NCI-H1930 (cell line): ENCODE results near the gene MEGF8.

Experiments used
- DNase-seq, 2 experiments: peaks; one replicate each; lab custom pipeline; 2025; lab: John Stamatoyannopoulos, UW

Gene MEGF8

GRCh38 chr19:42303876-42304275, 21.6 kb upstream of the MEGF8 start:
- DNase-seq: no peak

DNA sequence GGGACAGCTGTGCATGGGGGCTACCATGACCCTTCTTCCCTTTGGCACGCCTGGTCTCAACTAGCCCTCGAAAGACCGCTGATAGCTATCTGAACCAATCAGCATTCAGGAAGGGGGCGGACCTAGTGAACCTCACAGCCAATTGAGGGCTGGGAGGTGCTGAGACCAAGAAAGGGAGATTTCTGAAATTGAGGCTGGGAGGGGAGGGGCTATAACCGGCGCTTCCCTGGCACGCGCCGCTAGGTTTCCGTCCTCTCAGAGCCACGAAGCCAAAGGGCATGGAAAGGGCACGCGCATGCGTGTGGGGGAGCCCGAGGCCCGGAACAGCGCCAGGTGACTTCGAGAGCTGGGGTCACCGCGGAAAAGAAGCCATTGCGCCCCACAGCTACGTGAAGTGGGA, 18.8 kb upstream of the MEGF8 start:
- no peak for DNase-seq

GRCh38 chr19:42309686-42310085, 15.7 kb upstream of the MEGF8 start:
- no peak for DNase-seq

- no peak for DNase-seq
Measured at GRCh38 chr19:42311657-42312056, 13.8 kb upstream of the MEGF8 start.

DNA sequence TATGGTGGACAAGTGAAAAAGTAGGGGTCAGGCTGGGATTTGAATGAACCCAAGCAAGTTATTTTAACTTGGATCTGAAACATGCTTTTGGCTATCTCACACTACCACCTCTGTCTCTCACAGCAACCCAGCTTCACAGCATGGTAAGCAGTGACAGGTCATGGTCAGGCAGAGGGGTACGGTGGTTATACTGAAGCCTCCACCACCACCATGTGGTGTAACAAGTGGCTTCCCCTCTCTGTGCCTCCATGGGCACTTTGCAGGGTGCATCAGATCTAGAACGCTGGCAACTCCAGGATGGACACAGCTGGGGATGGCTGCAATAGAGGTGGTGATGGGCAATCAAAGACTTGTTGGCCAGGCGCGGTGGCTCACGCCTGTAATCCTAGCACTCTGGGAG, 13.1 kb upstream of the MEGF8 start:
- DNase-seq: no peak

DNA sequence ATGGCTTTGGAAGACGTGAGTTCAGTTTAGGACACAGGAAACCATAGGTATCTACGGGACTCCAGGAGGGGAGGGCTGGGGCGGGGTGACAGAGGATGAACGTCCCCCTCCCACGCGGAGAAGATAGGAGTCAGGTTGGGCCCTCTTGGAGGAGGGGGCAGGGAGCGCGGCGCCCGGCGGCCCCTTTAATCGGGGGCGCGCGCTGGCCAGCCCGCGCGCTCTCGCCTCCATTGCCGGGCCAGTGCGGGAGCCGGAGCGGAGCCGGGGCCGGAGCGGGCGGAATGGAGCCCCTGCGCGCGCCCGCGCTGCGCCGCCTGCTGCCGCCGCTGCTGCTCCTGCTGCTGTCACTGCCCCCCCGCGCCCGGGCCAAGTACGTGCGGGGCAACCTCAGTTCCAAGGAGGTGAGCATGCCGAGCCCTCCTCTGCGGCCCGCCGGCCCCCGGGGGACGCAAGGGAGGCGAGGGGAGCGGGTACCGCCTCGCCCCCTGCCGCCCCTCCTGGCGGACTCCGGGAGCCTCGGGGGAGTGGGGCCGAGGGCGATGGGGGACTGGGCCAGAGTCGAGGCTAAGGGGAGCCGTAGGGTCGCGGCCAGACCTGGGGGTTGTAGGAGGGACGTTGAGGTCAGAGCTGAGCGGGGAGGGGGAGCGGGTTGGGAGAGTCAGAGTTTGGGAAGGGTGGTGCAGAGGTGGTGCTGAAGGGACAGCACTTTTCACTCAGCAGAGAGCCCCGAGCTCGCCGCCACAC, 12.2 kb upstream of the MEGF8 start, which contains the start of gene TMEM145:
TMEM145 (plus strand) TSS at position 214 of the 744 bp plus-strand sequence; CDS start at position 282, 68 bp downstream.
- peak; percentile 39 to 59 for DNase-seq

GRCh38 chr19:42313840-42314755, 11.3 kb upstream of the MEGF8 start:
- no peak for DNase-seq

GRCh38 chr19:42315024-42315423, 10.4 kb upstream of the MEGF8 start:
- no peak for DNase-seq

- no peak for DNase-seq
Measured at GRCh38 chr19:42316223-42317211, 8.9 kb upstream of the MEGF8 start.

- DNase-seq: no peak
Measured at GRCh38 chr19:42317535-42317934, 7.9 kb upstream of the MEGF8 start.

DNA sequence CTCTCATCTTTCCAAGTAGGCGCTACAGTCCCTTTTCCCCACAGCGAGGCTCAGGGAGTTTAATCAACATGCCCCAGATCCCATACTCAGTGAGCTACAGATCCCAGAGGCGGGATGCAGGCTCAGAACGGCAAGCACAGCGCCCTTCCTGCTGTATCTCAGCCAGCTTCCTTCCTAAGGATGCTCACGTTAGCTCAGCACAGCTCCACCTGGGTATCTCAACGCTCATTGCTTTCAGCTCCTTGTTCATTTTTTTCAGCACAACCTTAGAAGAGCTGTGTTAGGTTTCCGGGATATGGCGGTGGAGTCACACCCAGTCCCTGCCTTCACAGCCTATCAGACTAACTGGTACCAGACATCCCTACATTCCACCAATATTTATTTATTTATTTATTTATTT, 3.1 kb upstream of the MEGF8 start:
- no peak for DNase-seq

DNA sequence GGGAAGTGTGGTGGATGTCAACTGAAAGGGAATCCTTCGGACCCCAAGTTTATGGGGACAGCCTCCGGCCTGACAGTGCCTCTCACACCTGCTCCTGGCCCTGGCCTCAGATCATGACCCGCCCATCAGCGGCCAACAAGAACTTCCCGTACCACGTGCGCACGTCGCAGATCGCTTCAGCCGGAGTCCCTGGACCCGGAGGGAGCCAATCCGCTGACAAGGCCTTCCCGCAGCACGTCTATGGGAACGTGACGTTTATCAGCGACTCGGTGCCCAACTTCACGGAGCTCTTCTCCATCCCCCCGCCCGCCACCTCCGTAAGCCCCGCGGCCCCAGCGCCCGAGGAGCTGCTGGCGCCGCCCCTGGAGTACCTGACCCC, 2.0 kb upstream of the MEGF8 start:
- DNase-seq: no peak

- no peak for DNase-seq
Measured at GRCh38 chr19:42323852-42324654, 1.4 kb upstream of the MEGF8 start.

- no peak for DNase-seq
Measured at GRCh38 chr19:42324655-42325307, 654 bp upstream of the MEGF8 start.

DNA sequence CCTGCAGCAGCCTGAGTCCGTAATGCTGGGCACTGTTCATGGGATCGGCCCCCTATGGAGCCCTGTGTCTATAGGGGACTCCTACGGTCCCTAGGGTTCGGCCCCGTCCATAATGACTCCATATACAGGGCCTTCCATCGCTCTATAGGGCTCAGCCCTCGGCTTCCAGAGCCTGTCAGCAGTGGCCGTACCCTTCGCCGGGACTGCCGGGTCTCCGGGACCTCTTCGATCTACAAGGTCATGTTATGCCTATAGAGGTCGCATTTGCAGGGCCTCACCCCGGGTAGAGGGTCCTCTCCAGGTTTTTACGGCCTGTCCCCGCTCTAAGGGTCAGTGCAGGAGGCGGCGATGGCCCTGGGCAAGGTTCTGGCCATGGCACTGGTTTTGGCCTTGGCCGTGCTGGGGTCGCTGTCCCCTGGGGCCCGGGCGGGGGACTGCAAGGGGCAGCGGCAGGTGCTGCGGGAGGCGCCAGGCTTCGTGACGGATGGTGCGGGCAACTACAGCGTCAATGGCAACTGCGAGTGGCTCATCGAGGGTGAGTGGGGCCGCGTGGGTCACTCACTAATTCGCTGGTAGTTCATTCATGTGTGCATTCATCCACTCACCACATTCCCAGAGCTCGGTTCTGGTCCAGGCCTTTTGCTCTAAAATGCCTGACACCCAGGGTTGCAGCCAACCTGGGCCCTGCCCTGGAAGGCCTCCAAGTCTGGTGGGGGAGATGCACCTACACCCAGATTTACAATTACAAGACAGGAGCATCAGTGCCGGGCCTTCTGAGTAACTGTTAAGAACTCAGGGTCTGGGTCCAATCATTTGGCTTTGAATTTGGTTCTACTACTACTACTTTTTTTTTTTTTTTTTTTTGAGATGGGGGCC, 699 bp downstream of the MEGF8 start:
- DNase-seq: no peak

DNA sequence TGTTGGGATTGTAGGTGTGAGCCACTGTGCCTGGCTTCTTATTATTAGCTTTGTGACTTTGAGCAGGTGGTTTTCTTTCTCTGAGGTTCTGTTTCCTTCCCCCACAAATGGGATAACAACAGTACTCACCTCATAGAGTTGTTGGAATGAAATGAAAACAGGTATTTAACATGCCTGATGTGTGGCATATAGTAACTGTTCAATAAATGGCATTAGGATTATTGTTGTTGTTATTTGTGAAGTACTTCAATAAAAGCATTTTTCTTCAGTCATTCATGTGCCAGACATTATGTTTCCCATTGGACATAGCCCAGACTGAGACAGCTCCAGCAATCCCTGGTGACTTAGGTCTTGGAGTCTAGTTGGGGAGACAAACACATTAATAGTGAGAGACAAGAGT, 1.5 kb downstream of the MEGF8 start:
- no peak for DNase-seq

DNA sequence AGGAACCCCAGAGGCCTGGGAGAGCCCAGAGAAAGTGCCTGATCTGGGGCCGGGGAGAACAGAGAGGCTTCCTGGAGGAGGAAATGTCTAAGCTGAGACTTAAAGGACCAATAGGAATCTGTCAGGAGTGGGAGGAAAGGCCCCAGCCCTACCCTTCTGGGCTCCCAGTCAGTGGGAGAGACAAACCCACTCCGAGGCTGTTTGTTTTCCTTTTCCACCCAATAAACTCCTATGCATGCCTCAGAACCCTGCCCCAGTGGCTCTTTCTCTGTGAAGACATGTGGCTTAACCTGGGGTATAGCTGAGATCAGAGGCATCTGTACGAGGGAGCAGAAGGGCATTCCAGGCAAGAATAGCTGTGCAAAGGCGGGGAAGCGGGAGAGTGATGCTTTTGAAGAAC, 1.9 kb downstream of the MEGF8 start:
- no peak for DNase-seq

DNA sequence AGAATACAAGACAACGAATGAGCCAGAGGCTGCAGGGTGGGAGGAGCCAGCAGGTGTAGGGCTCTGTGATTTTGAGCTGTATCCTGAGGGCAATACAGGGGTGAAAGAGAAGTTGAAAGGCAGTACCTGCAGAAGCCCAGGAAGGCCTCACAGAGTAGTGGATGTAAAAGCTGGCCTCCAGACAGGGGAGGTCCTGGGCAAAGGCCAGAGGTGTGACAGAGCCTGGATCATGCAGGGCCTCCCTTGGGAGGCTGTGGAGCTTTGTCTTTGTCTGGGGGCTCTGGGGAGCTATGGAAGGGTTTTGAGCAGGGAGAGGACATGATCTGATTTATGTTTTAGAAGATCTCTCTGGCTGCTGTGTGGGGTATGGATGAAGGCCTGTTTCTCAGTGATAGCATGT, 2.7 kb downstream of the MEGF8 start:
- DNase-seq: no peak

DNA sequence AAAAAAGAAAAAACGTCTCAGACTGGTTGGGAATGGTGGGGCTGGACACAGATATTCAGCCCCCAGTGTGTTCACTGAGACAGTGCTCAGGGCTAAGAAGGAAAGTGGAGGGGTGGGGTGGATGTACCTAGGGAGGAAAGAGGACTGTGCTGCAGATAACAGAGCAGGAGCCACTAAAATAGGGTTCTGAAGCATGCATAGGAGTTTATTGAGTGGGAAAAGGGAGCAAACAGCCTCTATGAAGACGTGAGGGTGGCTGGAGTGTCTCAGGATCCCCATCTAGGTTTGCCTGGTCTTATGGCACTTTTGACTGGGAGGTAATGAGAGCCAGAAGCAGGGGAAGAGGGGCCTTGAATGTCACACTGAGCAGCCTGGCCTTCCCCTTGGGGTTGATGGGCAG, 3.4 kb downstream of the MEGF8 start:
- no peak for DNase-seq
